OCI-LY3 (cell line): ENCODE results near the gene EPDR1.

Experiments
- H2AFZ ChIP-seq: fragments of 200-600, 300-600 bp; shearing (Covaris generic); 2 replicates; pipeline ENCODE4 v1.6.0; 2014; ENCODE audit warnings: antibody characterized with exemption, low read depth, low read length
- H3K27ac ChIP-seq: fragments of 200-600, 300-600 bp; sonication (generic); 2 replicates; pipeline ENCODE4 v1.5.1; 2014; ENCODE audit warnings: mild to moderate bottlenecking, low read length, moderate library complexity, mixed read lengths
- H3K27me3 ChIP-seq: fragments of 200-600, 300-600 bp; sonication (generic); 2 replicates; pipeline ENCODE4 v1.6.1; 2014; ENCODE audit warnings: low read depth, low read length, mixed read lengths
- H3K36me3 ChIP-seq: fragments of 200-600, 300-600 bp; sonication (generic); replicated peaks from 2 replicates; pipeline ENCODE3; 2014; ENCODE audit warnings: low read depth, low read length, mixed read lengths
- H3K4me1 ChIP-seq: fragments of 300-600, 200-600 bp; sonication (generic); 2 replicates; pipeline ENCODE4 v1.6.1; 2014; ENCODE audit warnings: low read length, mixed read lengths
- H3K4me2 ChIP-seq: fragments of 200-600, 300-600 bp; sonication (generic); 2 replicates; pipeline ENCODE4 v1.6.1; 2014; ENCODE audit warnings: low read length, mixed read lengths
- H3K4me3 ChIP-seq: fragments of 300-600, 200-600 bp; sonication (generic); 2 replicates; pipeline ENCODE4 v1.5.1; 2014; ENCODE audit warnings: antibody characterized with exemption, mild to moderate bottlenecking, low read length, moderate library complexity
- H3K79me2 ChIP-seq: fragments of 300-600, 200-600 bp; shearing (Covaris generic); 2 replicates; pipeline ENCODE4 v1.6.1; 2014; ENCODE audit warnings: mild to moderate bottlenecking, low read length, mixed read lengths
- H3K9ac ChIP-seq: fragments of 300-600, 200-600 bp; shearing (Covaris generic); 2 replicates; pipeline ENCODE4 v1.6.0; 2014; ENCODE audit warnings: mild to moderate bottlenecking, low read length, moderate library complexity
- H3K9me3 ChIP-seq: fragments of 200-600, 300-600 bp; shearing (Covaris generic); 2 replicates; pipeline ENCODE4 v1.6.1; 2014; ENCODE audit warnings: low read length, mixed read lengths; ENCODE audit not compliant: insufficient read depth
- H4K20me1 ChIP-seq: fragments of 200-600, 300-600 bp; sonication (generic); 2 replicates; pipeline ENCODE4 v1.6.1; 2016; ENCODE audit warnings: low read length, mixed read lengths; ENCODE audit not compliant: insufficient read depth
- EZH2phosphoT487 ChIP-seq: fragments of 200-600 bp; shearing (Covaris generic); IDR thresholded peaks from 2 replicates; pipeline ENCODE4 v1.6.1; 2018; ENCODE audit warnings: antibody characterized with exemption, mixed run types, low read depth
- TF ChIP-seq, protein P1 (sequence below): fragments of 200-600, 300-600 bp; sonication (generic); IDR thresholded peaks from 2 replicates; pipeline ENCODE4 v1.5.1; 2014; ENCODE audit warnings: antibody characterized with exemption, low read length, low read depth

The EPDR1 gene

DNA sequence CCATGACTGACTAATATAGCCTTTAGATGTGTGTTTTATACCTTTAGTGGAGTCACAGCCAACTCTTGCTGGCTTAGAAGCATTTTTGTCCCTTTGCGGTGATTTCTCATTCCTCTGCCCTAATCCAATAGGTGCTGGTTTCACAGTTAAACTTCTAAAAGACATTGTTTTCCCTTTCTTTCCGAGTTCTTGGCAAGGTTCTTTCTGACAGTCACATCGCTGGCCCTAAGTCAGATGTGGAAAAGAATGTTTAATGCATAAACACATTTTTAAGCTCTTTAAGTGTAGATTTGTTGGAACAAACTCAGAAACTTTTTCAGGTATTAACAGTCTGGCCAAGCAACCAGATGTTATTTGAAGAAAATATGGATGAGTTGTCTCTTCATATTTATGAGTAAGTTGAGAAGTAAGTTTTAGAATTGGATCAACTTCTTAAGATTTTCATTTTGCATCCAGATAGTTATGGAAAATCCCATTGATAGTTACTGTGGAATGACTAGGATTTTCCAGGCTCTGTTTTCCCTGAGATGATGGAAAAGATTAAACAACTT lies 4.1 kb downstream of the EPDR1 start:
- Histone ChIP-seq H3K27ac (no peak overlapping the region), H3K9ac (no peak overlapping the region), H4K20me1 (no peaks in the 10 kb centered on the region), H3K4me2 (no peak overlapping the region), H3K9me3 (0 out of 2 replicates have a peak, but pooled peaks cover 6% of the 10 kb centered on the region), H3K4me1 (no peaks in the 10 kb centered on the region), H2AFZ (no peak overlapping the region), H3K4me3 (no peak overlapping the region), H3K27me3 (peaks cover 23% of the 10 kb centered on the region), H3K36me3 (no peaks in the 10 kb centered on the region), H3K79me2 (no peaks in the 10 kb centered on the region)
- no peak for TF ChIP-seq EZH2phosphoT487
- TF ChIP-seq, protein P1, sequence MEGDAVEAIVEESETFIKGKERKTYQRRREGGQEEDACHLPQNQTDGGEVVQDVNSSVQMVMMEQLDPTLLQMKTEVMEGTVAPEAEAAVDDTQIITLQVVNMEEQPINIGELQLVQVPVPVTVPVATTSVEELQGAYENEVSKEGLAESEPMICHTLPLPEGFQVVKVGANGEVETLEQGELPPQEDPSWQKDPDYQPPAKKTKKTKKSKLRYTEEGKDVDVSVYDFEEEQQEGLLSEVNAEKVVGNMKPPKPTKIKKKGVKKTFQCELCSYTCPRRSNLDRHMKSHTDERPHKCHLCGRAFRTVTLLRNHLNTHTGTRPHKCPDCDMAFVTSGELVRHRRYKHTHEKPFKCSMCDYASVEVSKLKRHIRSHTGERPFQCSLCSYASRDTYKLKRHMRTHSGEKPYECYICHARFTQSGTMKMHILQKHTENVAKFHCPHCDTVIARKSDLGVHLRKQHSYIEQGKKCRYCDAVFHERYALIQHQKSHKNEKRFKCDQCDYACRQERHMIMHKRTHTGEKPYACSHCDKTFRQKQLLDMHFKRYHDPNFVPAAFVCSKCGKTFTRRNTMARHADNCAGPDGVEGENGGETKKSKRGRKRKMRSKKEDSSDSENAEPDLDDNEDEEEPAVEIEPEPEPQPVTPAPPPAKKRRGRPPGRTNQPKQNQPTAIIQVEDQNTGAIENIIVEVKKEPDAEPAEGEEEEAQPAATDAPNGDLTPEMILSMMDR, result no peak

DNA sequence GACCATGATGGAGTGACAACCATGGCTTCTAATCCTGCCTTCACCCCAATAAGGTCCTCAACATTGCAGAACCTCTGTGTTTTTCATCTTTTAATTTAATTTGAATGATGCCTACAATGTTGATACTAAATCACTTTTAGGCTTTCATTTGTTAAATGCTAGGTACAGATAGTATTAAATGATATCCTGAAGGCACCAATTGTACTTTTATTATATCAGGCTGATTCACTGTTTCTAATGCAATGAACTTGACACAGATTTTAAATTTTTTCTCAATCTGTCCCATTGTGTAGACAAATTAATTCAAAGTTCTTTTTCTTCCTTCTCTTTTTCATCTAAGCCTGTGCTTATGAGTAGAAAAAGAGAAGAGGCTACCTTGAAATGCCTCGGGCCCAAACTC lies 5.2 kb downstream of the EPDR1 start:
- Histone ChIP-seq H3K27me3 (peaks cover 26% of the 10 kb centered on the region), H4K20me1 (no peaks in the 10 kb centered on the region), H3K27ac (no peak overlapping the region), H3K79me2 (no peaks in the 10 kb centered on the region), H3K4me3 (no peak overlapping the region), H3K4me2 (no peak overlapping the region), H3K9ac (no peak overlapping the region), H3K4me1 (no peaks in the 10 kb centered on the region), H3K9me3 (0 out of 2 replicates have a peak, but pooled peaks cover 6% of the 10 kb centered on the region), H2AFZ (no peak overlapping the region), H3K36me3 (no peaks in the 10 kb centered on the region)
- no peak for TF ChIP-seq EZH2phosphoT487
- TF ChIP-seq, protein P1, result no peak

DNA sequence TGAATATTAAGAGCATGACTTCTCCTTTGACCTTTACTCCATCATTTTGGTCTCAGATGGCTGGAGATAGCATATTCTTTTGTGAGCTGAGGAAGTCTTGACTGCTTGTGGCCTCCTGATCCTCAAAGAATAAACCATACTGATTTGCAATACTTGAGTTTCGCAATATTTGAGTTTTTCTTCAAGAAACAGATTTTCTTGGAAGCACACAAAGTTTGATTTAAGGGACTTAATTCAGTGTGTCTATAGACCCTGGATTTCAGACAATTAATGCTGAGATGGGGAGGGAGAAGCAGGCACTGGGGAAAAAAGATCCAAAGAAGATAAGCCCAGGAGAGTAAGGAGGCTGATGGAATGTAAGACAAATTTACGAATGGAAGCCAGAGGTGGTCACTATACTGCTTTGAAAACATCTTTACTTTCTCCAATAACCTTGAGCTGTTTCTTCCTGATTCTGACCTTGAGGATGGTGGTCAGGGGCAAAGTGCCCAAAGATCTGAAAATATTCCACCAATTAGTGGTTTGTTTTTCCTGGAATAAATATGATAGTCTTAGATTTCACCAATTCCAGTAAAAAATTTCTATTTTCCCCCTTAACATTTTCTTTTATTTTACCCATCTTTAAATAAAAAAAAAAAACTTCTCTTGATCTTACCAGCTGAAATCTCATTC lies 7.5 kb downstream of the EPDR1 start:
- 0 out of 2 replicates have a peak, but pooled peaks cover 6% of the 10 kb centered on the region for H3K9me3 ChIP-seq
- no peak overlapping the region for H3K9ac ChIP-seq
- H2AFZ ChIP-seq, result no peak overlapping the region
- no peaks in the 10 kb centered on the region for H3K36me3 ChIP-seq
- no peak overlapping the region for H3K27ac ChIP-seq
- no peak overlapping the region for H3K4me3 ChIP-seq
- H3K79me2 ChIP-seq, result no peaks in the 10 kb centered on the region
- H3K27me3 ChIP-seq, result peaks cover 20% of the 10 kb centered on the region
- no peak overlapping the region for H3K4me2 ChIP-seq
- TF ChIP-seq, protein P1, result no peak
- TF ChIP-seq EZH2phosphoT487, result no peak
- no peaks in the 10 kb centered on the region for H3K4me1 ChIP-seq
- H4K20me1 ChIP-seq, result no peaks in the 10 kb centered on the region

DNA sequence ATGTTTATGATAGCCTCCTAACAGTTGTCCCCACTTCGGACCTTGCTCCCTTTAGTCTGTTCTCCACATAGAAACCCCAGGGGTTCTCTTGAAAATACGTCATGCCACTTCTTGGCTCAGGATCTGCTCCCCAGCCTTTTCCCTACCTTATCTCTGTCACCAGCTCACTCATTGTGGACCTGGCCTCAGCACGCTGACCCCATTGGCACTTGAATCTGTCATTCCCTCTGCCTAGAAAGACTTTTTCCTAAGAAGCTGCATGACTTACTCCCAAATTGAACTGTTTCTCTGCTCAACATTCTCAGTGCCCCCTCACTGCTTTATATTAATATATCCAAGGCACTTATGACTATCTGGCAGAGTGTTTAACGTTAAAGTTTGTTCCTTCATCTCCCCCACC lies 8.4 kb downstream of the EPDR1 start:
- Histone ChIP-seq H2AFZ (no peak overlapping the region), H3K4me3 (no peak overlapping the region), H3K9me3 (0 out of 2 replicates have a peak, but pooled peaks cover 6% of the 10 kb centered on the region), H3K4me1 (no peaks in the 10 kb centered on the region), H3K9ac (no peak overlapping the region), H4K20me1 (no peaks in the 10 kb centered on the region), H3K4me2 (no peak overlapping the region), H3K79me2 (no peaks in the 10 kb centered on the region), H3K36me3 (no peaks in the 10 kb centered on the region), H3K27ac (no peak overlapping the region), H3K27me3 (peaks cover 20% of the 10 kb centered on the region)
- TF ChIP-seq, protein P1, result no peak
- no peak for TF ChIP-seq EZH2phosphoT487
